ENCODE results near the gene SPATA25.

Gene SPATA25

GRCh38 chr20:45890077-45890984 is 2.9 kb upstream of the SPATA25 start:
- peak; percentile 75 for DNase-seq (ENCODE audit: low spot score)

DNA sequence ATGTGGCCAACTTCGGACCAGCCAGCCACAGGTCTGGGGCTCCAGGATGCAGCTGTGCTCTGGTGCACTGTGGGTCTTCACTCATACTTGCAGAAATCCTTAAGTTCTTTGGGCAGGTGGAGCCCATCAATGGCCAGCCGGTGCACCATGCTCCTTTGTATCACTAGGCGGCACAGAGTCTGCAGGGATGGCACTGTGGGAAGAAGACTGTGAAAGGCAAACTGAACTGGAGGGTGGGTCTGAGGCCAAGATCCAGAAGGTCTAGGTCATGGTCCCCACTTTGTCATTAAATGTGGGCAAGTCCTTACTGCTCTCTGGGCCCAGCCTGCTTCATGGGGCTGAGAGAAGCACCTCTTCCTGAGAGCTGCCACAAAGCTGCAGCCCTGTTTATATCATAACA is 1.3 kb upstream of the SPATA25 start:
- TF ChIP-seq, protein P1, sequence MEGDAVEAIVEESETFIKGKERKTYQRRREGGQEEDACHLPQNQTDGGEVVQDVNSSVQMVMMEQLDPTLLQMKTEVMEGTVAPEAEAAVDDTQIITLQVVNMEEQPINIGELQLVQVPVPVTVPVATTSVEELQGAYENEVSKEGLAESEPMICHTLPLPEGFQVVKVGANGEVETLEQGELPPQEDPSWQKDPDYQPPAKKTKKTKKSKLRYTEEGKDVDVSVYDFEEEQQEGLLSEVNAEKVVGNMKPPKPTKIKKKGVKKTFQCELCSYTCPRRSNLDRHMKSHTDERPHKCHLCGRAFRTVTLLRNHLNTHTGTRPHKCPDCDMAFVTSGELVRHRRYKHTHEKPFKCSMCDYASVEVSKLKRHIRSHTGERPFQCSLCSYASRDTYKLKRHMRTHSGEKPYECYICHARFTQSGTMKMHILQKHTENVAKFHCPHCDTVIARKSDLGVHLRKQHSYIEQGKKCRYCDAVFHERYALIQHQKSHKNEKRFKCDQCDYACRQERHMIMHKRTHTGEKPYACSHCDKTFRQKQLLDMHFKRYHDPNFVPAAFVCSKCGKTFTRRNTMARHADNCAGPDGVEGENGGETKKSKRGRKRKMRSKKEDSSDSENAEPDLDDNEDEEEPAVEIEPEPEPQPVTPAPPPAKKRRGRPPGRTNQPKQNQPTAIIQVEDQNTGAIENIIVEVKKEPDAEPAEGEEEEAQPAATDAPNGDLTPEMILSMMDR (IDR thresholded peaks at IDR 0.05; ENCODE audit: extremely low read depth, missing control alignments): no peak
- DNase-seq (ENCODE audit: low spot score): no peak

More at GRCh38 chr20:45890077-45890984, 2.9 kb upstream of the SPATA25 start:
- TF ChIP-seq, protein P1 (IDR thresholded peaks at IDR 0.05; ENCODE audit: extremely low read depth, missing control alignments): peak; percentile 25

DNA sequence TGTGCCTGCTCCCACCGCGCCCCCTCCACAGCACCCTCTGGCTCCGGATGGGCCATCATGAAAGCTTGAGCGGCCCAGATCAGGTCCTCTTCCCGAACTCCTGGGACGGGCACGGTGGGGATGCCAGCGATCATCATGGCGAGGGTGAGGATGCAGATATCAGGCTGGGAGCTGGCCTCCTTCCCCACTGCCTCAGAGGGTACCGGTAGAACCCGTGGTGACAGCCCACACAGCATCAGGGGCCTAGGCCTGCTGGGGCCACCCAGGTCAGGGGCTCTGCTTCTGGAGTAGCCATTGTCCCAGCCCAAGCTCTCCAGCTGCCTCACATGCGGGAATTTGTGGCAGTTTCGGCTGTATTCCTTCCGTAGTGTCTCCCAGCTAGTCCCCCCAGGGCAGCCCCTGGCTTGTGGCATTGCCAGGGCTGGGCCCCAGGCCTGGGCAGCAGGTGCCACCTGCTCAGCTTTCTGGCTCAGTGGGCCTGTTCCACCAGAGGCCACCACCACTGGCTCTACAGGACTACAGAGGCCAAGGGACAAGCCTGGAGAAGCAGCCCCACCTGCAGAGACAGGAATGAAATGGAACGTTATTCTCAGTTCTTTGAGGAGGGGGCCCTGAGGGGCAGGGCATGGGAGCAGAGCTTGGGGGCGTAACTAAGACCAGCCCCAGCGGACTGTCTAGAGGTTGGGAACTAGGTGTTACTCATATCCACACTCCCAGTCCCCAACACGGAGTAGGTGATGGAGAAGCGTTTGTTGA is 654 bp downstream of the SPATA25 start:
- no peak for DNase-seq (ENCODE audit: low spot score)
- TF ChIP-seq, protein P1 (IDR thresholded peaks at IDR 0.05; ENCODE audit: extremely low read depth, missing control alignments): no peak

GRCh38 chr20:45883100-45883469 is 4.3 kb downstream of the SPATA25 start:
- DNase-seq (ENCODE audit: low spot score): no peak
- TF ChIP-seq, protein P1 (IDR thresholded peaks at IDR 0.05; ENCODE audit: extremely low read depth, missing control alignments): no peak

DNA sequence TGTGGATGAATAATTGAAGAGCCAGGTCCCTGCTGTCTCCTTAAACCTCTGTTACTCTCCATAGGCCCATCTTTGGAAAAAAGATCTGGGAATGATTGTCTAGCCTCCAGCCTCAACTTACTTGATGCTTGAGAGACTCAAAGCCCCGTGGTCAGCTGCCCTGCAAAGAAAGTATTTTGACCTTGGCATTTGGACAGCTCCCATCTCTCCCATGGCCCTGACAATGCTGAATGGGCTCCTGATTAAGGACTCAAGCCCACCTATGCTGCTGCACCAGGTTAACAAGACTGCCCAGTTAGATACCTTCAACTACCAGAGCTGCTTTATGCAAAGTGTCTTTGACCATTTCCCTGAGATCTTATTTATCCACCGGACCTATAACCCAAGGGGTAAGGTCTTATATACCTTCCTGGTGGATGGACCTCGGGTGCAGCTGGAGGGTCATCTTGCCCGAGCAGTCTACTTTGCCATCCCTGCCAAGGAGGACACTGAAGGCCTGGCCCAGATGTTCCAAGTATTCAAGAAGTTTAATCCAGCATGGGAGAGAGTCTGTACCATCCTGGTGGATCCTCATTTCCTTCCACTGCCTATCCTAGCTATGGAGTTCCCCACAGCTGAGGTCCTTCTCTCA is 4.8 kb downstream of the SPATA25 start:
- no peak for DNase-seq (ENCODE audit: low spot score)
- TF ChIP-seq, protein P1 (IDR thresholded peaks at IDR 0.05; ENCODE audit: extremely low read depth, missing control alignments): no peak

GRCh38 chr20:45880988-45881788 is 6.2 kb downstream of the SPATA25 start, which contains the start of gene ZSWIM1:
Gene ZSWIM1 (plus strand): TSS chr20:45881227. CDS start chr20:45882593, 1,366 bp downstream.
- TF ChIP-seq, protein P1 (IDR thresholded peaks at IDR 0.05; ENCODE audit: extremely low read depth, missing control alignments): no peak
- peak; percentile 97 for DNase-seq (ENCODE audit: low spot score)

All from GM20000 (cell line).